ENCODE results near the gene KRT2.

Gene KRT2

GRCh38 chr12:52648012-52648550 is 3.9 kb downstream of the KRT2 start:
- no peak for TF ChIP-seq CTCF (IDR thresholded peaks at IDR 0.05; ENCODE audit: low read depth, low read length)
- no peak for DNase-seq (ENCODE audit: low read depth in 2 of 2)
- H3K4me3 ChIP-seq (replicated peaks in 1 of 2; ENCODE audit: low read depth in 2 of 2, low read length in 2 of 2) = no peak overlapping the region

- no peak overlapping the region for H3K4me3 ChIP-seq (replicated peaks in 1 of 2; ENCODE audit: low read depth in 2 of 2, low read length in 2 of 2)
- TF ChIP-seq CTCF (IDR thresholded peaks at IDR 0.05; ENCODE audit: low read depth, low read length) = no peak
- DNase-seq (ENCODE audit: low read depth in 2 of 2) = no peak
These were observed 4.4 kb downstream of the KRT2 start for GRCh38 chr12:52647601-52648000.

GRCh38 chr12:52646613-52647012 is 5.4 kb downstream of the KRT2 start:
- TF ChIP-seq CTCF (IDR thresholded peaks at IDR 0.05; ENCODE audit: low read depth, low read length) = no peak
- no peak overlapping the region for H3K4me3 ChIP-seq (replicated peaks in 1 of 2; ENCODE audit: low read depth in 2 of 2, low read length in 2 of 2)
- DNase-seq (ENCODE audit: low read depth in 2 of 2) = no peak

GRCh38 chr12:52645982-52646381 is 6.0 kb downstream of the KRT2 start:
- no peak overlapping the region for H3K4me3 ChIP-seq (replicated peaks in 1 of 2; ENCODE audit: low read depth in 2 of 2, low read length in 2 of 2)
- TF ChIP-seq CTCF (IDR thresholded peaks at IDR 0.05; ENCODE audit: low read depth, low read length) = no peak
- DNase-seq (ENCODE audit: low read depth in 2 of 2) = no peak

GRCh38 chr12:52645120-52645761 is 6.8 kb downstream of the KRT2 start:
- no peak for TF ChIP-seq CTCF (IDR thresholded peaks at IDR 0.05; ENCODE audit: low read depth, low read length)
- no peak overlapping the region for H3K4me3 ChIP-seq (replicated peaks in 1 of 2; ENCODE audit: low read depth in 2 of 2, low read length in 2 of 2)
- DNase-seq (ENCODE audit: low read depth in 2 of 2) = no peak

- no peak for TF ChIP-seq CTCF (IDR thresholded peaks at IDR 0.05; ENCODE audit: low read depth, low read length)
- DNase-seq (ENCODE audit: low read depth in 2 of 2) = no peak
- no peak overlapping the region for H3K4me3 ChIP-seq (replicated peaks in 1 of 2; ENCODE audit: low read depth in 2 of 2, low read length in 2 of 2)
These were observed 8.0 kb downstream of the KRT2 start for GRCh38 chr12:52644078-52644415.
